Endothelial cell of umbilical vein (primary cell): ENCODE data around the gene PPM1H.

Experiments
- CTCF ChIP-seq, 2 donors: IDR thresholded peaks; 1 replicate in 1 of 2; 2 replicates in 1 of 2; pipeline ENCODE4 v1.5.1; 2011; ENCODE audit warnings: low read length in 2 of 2, mild to moderate bottlenecking in 2 of 2, moderate library complexity in 2 of 2, control low read depth in 1 of 2, inconsistent platforms in 1 of 2, low read depth in 1 of 2; ENCODE audit not compliant: insufficient read depth in 1 of 2; ENCODE audit errors: extremely low read depth in 1 of 2
- EZH2 ChIP-seq: IDR thresholded peaks from 2 replicates; pipeline ENCODE4 v1.6.1; 2012; ENCODE audit warnings: borderline replicate concordance, low read depth, mild to moderate bottlenecking, moderate library complexity, low read length, inconsistent platforms; ENCODE audit not compliant: severe bottlenecking
- POLR2A ChIP-seq: IDR thresholded peaks from 2 replicates; pipeline ENCODE4 v1.6.1; 2012; ENCODE audit warnings: low read depth, mild to moderate bottlenecking, control low read depth, low read length

GRCh38 chr12:62966990-62967506, 32.1 kb upstream of the PPM1H start:
- TF ChIP-seq EZH2 (no peak), POLR2A (no peak), CTCF (IDR thresholded peaks at IDR 0.05; ENCODE audit: extremely low read depth in 1 of 2, insufficient read depth in 1 of 2, low read depth in 1 of 2, low read length in 2 of 2) (no peak)
